ENCODE results near the gene APOM.

The APOM gene

DNA sequence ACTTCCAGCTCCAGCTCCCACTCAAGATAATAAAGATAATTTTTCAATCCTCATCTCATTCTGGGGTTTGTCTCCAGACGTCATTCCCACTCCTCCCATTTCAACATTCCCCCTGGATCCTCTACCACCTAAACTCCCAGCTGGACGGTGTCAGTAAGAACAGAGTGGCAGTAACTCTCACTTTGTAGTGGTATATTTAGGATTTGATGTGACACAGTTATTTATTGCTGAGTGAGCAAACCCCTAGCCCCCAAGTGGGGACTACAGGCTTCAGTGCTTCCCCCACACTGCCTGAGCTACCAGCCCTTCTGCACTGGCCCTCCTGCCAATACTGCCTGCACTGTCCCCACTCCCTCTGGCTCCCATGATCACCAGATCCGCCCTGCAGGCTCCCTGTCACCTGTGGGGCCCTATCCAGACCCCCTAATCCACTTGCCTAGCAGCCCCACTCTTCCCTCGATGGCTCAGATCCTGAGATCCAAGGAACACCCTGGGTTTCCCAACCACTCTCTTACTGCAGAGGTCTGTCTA lies 2.5 kb downstream of the APOM start:
- DNase-seq (ENCODE audit: low spot score) = no peak

DNA sequence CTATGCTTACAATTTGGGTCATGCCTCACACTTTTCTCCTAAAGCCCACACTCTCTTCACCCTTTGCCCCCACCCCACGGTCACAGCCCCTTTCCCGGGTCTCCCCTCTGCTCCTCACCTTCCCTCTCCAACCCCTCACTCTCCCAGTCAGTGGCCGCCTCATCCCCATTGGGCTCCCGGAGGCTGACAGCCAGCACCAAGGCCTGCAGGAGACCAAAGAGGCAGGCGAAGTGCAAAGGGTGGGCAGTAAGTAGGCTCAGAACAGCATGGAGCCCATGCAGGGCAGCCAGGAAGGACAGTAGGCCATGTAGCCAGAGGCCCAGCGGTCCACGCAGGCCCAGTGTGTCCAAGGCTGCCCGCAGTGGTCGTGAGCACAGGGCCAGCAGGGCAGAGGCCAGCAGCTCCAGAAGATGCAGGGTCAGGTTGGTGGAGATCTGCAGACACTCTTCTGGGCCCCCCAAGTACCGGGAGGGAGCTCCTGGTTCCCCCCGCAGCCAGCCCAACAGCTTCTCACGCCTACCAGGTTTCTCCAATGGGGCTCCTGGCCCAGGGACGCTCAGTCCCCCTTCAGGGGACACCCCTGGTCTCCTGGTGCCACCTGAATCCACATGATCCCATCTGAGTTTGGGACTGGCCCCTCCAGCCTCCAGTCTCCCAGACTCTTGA lies 3.4 kb downstream of the APOM start:
- no peak for DNase-seq (ENCODE audit: low spot score)

DNA sequence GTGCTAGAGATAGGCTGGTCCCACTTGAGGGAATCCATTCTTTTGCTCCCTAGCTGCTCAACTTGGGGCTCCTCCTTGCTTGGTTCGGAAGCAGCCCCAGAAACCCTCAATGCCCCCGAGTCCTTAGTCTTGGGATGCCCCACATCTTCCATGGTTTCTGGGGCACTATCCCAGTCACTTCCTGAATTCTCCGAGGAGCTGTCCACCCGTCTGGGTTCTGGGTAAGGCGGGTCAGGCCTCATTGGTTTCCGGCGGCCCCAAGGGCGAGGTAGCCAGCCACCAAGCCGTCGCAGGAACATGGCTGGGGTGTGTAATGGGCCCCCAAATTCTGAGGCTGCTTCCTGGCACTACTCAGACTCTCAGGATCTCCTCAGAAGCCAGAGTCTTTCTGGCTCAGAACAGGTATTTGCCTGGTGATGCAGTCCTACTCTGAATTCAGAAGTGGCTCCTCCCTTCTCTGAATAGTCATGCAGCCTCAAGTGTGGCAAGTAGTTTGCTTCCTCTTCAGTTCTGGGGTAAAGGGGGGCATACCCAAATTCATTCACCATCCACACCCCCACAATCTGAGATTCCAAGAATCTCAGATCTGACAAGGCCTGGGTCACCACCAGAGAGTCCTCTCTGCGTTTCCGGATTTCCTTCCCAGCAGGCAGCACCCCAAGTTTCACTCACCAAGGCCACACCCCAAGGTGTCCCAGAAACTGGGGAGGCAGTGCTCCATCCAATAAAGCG lies 4.1 kb downstream of the APOM start:
- peak; percentile 42 for DNase-seq (ENCODE audit: low spot score)

DNA sequence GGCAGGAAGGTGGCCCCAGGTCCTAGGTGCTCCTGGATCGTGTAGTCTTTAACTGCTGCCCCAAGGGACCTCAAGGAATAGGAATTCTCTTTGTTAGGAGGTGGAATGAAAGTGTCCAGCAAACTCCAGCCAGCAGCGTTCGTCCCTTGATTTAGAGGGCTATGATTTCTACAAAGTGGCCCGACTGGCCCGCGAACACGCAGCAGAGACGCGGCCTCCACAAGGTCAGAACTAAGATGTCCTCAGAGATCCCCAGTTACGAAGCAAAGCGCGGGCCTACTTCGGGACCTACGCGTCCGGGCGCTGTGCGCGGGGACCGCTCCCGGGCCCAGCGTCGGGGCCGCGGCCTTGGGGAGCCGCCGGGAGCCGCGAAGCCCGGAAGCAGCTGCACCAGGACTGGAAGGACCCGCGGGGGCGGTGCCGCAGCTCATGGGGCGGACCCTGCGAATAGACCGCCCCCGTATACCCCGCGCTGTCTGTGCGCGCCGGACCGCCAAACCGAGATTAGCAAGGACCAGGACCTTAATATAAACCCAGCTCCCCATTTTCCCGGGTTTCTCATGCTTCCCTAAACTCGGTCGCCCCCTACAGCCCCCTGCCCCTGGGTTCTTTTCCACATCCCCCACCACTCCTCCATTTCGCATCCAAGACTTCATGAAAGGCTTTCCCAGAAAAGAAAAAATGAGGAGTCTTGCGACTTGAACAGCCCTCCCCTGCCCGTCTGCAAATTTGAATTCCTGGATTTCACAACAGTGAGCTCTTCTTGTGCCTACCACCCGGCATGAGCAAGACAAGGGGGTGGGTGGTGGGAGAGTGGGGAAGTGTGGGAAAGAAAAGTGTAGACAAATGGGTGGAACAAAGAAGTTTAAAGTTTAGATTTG lies 4.9 kb downstream of the APOM start, which contains the start of gene C6orf47:
Gene C6orf47 (minus strand): TSS at position 398 of the 881 bp plus-strand sequence. CDS start 831 bp downstream, outside the sequence.
- peak; percentile 83 for DNase-seq (ENCODE audit: low spot score)

DNA sequence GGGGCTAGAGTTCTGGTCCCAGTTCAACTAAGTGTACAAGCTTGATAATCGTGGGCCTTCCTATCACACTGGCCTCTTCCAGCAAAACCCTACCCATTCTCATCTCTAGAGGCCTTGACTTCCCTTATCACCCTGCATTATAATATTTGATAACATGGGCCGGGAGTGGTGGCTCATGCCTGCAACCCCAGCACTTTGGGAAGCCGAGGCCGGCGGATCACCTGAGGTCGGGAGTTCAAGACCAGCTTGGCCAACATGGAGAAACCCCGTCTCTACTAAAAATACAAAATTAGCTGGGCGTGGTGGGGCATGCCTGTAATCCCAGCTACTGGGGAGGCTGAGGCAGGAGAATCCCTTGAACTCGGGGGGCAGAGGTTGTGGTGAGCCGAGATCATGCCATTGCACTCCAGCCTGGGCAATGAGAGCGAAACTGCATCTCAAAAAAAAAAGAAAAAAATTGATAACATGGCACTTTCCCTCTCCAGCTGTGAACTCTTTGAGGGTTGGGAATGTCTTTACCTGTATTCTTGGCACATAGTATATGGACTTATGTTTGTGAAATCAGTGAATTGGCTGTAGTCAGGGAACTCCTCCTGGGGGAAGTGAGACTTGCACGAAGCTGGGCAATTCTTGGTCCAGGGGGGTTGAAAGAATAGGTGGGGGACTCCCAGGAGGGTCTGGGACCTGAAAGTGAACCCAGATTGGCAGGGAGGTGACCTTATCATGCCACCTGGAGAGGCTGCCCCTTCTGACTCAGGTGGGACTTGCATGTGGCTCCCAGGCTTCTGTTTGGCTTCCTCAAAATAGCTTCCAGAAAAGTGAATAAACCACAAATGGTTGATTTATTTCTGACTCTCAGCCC lies 5.8 kb downstream of the APOM start:
- no peak for DNase-seq (ENCODE audit: low spot score)

DNA sequence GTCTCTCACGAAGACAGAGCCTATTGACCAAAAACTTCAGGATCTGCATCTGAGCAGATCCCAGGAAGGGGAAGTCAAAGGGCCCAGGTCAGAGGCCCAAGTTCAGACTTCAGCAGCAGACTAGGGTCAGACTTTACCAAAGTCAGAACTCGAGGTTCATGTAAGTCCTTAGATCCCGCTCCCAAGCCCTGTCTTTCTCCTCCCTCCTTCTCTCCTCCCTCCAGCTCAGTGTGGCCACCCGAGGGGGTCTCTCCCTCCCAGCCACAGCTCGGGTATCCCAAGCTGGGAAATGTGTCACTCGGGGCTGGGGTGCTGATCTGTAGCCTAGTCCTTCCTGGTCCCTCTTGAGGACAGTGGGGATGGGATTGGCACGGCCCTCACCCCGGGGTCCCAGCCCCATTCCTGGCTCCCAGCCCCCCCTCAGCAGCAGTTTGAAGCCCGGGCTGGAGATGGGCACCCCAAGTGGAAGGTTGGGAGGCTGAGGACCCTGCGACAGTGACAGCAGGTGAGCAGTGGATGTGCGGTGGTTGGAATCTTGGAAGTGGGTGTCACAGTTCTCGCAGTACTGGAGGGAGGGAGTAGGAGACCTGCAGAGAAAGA lies 6.5 kb downstream of the APOM start:
- no peak for DNase-seq (ENCODE audit: low spot score)

DNA sequence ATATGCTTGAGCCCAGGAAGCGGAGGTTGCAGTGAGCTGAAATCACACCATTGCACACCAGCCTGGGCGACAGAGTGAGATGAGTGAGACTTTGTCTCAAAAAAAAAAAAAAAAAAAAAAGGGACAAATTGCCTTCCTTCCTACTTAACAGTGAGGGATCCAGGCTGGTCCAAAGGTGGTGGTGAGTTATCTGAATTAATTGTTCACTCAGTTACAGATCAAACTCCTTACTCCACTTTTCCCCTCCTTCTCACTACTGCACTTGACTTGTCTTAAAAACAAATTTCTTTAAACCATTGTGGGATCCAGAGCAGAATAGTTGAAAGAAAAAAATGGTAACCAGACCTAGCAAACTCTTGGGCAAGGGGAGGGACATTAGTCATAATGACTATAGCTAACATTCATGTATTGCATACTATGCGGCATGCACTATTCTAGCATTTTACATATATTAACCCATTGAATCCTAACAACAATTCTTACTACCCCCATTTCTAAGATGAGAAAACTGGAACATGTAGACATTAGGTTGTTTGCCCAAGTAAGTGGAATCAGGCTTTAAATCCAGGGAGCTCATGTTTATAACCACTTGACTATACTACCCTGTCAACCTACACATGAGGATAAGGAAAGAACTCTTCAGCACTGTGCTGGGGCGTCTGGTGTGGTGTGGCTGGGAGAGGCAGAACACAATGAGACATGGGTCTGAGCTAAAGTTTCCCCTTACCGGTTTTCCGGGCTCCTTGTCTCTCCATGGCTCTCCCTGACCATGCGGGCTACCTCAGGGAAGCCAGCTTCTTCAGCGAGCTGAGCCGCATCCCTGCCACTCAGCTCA lies 7.6 kb downstream of the APOM start:
- DNase-seq (ENCODE audit: low spot score) = no peak

DNA sequence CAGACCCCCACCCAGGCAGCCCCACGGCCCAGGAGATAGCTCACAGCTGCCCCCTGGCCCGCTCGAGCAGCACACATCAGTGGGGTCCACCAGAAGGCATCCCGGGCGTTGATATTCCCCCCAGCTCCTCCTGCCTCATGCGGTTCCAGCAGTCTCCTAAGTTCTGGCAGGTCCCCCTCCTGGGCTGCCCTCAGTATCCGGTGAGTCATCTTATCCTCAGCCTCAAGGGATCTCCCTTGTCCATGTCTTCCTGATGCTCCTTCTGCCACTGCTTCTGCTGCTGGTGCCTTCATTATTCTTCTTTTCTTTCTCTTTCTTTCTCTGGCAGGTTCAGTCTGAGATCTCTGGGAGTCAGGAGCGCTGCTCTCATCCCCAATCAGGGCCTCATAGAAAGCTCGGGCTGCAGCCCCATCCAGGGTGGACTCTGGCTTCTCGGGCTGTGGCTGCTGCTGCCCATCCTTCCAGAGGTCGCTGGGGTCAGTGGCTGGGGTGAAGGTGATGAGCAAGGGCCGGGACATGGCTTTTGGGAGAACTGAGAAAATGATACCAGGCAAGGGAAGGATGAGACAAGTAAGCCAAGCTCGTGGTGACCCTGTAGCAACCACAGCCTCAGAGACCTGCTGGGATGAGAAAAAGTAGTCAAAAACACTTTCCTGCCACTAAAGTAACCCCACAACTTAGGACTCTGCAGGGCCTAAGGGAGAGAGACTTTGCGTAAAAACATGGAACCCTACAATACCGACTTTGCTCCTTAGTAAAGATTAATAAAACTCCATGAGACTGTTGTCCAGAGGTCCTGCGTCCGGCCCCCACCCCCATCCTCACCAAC lies 8.5 kb downstream of the APOM start:
- no peak for DNase-seq (ENCODE audit: low spot score)

DNA sequence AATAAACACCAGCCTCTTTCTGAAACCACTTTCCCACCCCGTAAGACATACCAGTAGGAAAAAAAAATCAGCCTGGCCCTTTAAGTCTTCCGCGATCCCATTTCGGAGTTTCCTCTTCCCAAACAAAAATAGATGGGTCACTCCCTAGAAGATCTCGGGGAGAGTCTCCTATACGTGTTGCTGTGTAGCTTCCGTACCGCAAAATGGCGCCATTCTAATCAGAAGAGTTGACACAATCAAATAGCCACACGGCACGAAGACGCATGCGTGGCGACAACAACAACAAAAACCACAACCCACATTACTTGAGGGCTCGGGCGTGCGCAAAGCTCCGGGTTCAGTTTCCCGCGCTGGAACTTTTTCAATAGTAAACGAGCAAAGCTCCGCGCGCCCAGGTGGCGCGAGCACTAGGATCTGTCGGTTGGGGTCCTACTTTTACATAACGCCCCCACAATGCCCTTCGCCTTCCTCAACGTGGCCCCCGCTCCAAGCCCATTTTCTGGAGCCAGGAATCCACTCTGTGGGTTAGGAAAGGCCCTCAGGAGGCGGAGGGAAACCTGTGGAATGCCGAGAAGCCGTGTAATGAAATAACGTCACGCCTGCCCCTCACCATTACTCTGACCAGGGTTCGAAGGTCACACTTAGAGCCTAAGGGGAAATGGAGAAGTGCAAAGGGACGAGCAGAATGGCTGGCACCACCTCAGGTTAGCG lies 9.3 kb downstream of the APOM start, which contains the start of gene GPANK1:
Gene GPANK1 (minus strand): TSS at position 208 of the 711 bp plus-strand sequence. CDS start 519 bp downstream, outside the sequence.
- peak; percentile 94 for DNase-seq (ENCODE audit: low spot score)

DNA sequence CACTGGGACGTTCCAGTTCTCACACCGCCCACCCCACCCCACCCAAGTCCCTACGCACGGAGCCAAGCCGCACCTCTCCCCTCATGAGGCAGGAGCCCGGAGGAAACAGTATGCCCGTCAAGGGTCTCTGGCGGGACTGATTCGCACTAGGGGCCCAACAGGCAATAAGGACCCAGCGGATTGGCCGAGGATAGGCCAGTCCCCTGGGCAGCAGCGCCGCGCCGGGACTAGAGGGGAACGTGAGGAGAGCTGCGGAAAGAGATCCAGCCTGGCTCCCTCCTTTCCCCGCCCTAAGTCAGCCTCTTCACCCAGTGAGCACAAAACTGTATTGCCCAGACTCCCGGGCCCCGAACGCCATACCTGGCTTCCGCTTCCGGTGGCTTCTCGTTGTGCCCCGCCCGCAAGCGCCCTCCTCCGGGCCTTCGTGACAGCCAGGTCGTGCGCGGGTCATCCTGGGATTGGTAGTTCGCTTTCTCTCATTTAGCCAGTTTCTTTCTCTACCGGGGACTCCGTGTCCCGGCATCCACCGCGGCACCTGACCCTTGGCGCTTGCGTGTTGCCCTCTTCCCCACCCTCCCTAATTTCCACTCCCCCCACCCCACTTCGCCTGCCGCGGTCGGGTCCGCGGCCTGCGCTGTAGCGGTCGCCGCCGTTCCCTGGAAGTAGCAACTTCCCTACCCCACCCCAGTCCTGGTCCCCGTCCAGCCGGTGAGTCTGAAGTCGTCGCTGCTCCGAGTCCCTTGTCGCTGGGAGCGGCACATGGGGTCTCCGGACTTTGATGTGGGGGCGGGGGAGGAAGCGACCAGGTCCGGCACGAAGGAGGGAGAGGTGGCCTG lies 10.0 kb downstream of the APOM start, which contains the start of gene CSNK2B:
Gene CSNK2B (plus strand): TSS at position 580 of the 836 bp plus-strand sequence. CDS start 752 bp downstream, outside the sequence.
- peak; percentile 99 for DNase-seq (ENCODE audit: low spot score)

DNA sequence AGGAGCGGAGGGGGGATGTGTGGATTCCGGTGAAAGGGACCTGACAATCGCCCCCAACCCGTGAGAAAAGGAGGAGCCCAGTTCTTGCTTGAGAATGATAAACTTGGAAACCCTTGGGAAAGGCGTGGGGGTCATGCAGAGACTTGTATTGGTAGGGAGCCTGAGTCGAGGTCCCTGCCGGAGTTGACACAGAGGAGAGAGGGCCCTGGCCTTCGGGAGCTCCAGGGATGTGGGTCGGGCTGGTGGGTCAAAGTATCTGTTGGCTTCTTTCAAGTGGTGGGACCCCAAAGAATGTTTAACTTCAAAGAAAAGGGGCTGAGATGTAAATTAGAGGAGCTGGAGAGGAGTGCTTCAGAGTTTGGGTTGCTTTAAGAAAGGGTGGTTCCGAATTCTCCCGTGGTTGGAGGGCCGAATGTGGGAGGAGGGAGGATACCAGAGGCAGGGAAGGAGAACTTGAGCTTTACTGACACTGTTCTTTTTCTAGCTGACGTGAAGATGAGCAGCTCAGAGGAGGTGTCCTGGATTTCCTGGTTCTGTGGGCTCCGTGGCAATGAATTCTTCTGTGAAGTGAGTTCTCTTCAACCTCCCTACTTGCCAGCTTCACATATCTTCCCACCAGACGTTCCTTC lies 10.8 kb downstream of the APOM start:
- no peak for DNase-seq (ENCODE audit: low spot score)

DNA sequence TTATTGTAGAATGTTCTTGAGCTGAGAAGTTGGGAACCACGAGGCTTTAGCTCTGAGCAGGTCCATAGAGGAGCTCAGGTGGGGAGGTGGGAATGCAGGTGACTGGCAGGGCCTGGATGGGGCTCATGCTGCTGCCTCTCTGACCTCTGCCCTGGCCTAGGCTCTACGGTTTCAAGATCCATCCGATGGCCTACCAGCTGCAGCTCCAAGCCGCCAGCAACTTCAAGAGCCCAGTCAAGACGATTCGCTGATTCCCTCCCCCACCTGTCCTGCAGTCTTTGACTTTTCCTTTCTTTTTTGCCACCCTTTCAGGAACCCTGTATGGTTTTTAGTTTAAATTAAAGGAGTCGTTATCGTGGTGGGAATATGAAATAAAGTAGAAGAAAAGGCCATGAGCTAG lies 14.0 kb downstream of the APOM start, which contains the start of gene LY6G5B:
Gene LY6G5B (plus strand): TSS at position 301 of the 400 bp plus-strand sequence. CDS start 975 bp downstream, outside the sequence.
- DNase-seq (ENCODE audit: low spot score) = no peak

DNA sequence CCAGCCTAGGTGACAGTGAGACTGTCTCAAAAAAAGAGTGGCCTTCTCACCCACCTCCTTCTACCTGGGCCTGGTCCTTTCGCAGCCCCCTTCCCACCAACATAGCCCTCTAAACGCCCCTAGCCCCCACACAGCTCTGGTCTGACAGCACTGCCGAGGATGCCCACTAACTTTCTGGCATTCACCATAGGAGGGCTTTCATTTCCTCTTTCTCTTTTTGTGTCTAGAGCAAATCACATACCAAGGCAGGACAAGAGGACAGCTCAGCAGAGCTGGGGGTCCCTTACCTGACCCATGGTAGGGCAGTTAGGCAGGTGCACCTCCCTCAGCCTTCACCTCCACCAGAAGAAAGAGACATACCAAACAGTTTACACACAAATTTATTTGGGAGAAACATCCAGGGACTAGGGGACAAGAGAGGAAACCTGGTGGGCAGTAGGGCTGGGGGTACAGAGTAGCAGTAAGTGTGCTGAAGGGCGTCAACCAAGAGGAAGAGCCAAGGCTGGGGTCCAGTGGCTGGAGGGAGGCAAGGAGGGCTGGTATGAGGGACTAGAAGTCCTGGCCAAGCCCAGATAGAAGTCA lies 20.7 kb downstream of the APOM start:
- no peak for DNase-seq (ENCODE audit: low spot score)

DNA sequence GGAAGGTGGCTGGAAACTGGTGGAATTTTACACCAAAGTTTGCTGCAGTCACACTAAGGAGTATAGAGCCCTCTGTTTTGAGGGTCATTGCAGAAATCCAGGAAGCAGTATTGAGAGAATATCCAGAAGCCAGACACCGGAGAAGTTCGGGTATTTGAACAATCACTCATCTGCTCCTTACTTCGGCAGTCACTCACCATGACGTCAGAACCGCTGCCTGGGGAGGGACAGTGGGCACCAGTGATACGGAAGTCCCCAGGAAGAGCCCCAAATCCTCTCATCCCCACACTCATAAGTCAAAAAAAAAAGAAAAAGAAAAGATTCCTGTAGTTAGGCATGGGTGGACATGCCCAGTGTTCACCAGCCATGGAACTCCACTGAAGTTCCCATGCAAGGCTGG lies 21.2 kb downstream of the APOM start:
- DNase-seq (ENCODE audit: low spot score) = no peak

DNA sequence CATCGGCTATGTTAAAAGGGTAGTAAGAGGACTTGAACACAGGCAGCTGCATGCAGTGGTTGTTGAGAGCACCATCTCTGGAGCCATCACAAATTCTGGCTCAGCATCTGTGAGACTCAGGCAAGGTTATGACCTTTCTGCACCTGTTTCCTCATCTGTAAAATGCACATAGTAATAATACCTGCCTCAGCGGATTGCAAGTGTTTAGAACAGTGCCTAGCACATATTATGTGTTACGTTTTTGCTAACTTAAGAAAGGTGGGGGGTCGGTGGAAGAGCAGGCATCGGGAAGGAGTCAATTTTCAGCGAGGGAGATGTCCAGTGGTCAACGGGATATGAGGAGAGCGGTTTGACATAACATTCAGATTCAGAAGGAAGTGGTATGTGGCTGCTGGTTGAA lies 22.3 kb downstream of the APOM start:
- no peak for DNase-seq (ENCODE audit: low spot score)

Data from activated CD4-positive, alpha-beta T cell treated with anti-CD3 and anti-CD28 coated beads, Interleukin-2, Interleukin-4, amounts not matched to agents 100 ng/mL and 50 ng/mL, durations not matched to agents 16 hours and 8 hours (primary cell).